Measurements from ENCODE around the gene ARPC1A. TPM values are rescaled to one million over a fixed set of nuclear protein-coding genes. Genes with fewer than 3 reads are reported as not detected.

Gene ARPC1A
- total RNA-seq, 6 experiments from 2014 or later: 50.0 to 78.0 (median 63.4) TPM

DNA sequence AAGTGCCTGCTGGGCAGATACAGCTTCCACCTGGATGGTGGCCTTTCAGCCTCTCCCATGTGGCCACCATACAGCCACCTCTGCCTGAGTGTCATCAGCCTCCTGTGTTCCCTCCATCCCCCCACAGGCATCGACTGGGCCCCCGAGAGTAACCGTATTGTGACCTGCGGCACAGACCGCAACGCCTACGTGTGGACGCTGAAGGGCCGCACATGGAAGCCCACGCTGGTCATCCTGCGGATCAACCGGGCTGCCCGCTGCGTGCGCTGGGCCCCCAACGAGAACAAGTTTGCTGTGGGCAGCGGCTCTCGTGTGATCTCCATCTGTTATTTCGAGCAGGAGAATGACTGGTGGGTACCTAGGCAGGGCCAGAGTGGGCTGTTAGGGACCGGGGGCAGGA, 62.2 kb downstream of the ARPC1A start:
- TF ChIP-seq, protein P1, sequence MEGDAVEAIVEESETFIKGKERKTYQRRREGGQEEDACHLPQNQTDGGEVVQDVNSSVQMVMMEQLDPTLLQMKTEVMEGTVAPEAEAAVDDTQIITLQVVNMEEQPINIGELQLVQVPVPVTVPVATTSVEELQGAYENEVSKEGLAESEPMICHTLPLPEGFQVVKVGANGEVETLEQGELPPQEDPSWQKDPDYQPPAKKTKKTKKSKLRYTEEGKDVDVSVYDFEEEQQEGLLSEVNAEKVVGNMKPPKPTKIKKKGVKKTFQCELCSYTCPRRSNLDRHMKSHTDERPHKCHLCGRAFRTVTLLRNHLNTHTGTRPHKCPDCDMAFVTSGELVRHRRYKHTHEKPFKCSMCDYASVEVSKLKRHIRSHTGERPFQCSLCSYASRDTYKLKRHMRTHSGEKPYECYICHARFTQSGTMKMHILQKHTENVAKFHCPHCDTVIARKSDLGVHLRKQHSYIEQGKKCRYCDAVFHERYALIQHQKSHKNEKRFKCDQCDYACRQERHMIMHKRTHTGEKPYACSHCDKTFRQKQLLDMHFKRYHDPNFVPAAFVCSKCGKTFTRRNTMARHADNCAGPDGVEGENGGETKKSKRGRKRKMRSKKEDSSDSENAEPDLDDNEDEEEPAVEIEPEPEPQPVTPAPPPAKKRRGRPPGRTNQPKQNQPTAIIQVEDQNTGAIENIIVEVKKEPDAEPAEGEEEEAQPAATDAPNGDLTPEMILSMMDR (IDR thresholded peaks at IDR 0.05): no peak
- no peak for TF ChIP-seq POLR2A (IDR thresholded peaks at IDR 0.05)
- intact Hi-C loops (cut with DNase I): no loop called here
- peaks cover 0 to 23% (median 9%) of the 10 kb centered on the region in 4 donors for H3K36me3 ChIP-seq

DNA sequence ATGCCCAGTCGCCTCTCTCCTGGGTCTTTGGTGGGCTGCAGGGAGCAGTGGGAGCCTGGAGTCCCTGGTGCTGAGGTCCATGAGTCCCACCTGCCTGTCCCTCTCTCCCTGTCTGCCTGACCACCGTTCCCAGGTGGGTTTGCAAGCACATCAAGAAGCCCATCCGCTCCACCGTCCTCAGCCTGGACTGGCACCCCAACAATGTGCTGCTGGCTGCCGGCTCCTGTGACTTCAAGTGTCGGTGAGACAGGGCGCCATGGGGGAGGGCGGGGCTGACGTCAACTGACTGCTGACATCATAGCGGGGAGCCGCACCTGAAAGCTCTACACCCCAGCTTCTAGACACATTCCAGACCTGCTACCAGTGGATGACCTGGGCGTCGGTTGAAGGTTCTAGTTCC, 64.1 kb downstream of the ARPC1A start:
- ATAC-seq (no peak), DNase-seq (no peak)
- Histone ChIP-seq H3K9me3 (no peaks in the 10 kb centered on the region), H3K27ac (no peak overlapping the region), H3K27me3 (no peaks in the 10 kb centered on the region), H3K4me1 (peaks cover 0 to 17% (median 6%) of the 10 kb centered on the region in 4 donors), H3K4me3 (no peak overlapping the region), H3K36me3 (peaks cover 0 to 30% (median 12%) of the 10 kb centered on the region in 4 donors)
- TF ChIP-seq, protein P1 (IDR thresholded peaks at IDR 0.05): no peak
- no peak for TF ChIP-seq POLR2A (IDR thresholded peaks at IDR 0.05)
- WGBS (ENCODE audit: insufficient coverage, low coverage, low lambda C conversion rate, missing lambda C conversion rate): 85% methylated on average over 4 of the region's 13 CpGs
- intact Hi-C loops (cut with DNase I): no loop called here

More for the DNA sequence above, 62.2 kb downstream of the ARPC1A start:
- no peak overlapping the region for H3K27ac ChIP-seq
- no peaks in the 10 kb centered on the region for H3K9me3 ChIP-seq
- ATAC-seq (no peak), DNase-seq (no peak)
- no peaks in the 10 kb centered on the region for H3K27me3 ChIP-seq
- H3K4me3 ChIP-seq: no peak overlapping the region
- peaks cover 0 to 9% (median 4%) of the 10 kb centered on the region in 4 donors for H3K4me1 ChIP-seq
- WGBS (ENCODE audit: insufficient coverage, low coverage, low lambda C conversion rate, missing lambda C conversion rate): no CpG with 5 or more reads among the region's 20 CpGs

DNA sequence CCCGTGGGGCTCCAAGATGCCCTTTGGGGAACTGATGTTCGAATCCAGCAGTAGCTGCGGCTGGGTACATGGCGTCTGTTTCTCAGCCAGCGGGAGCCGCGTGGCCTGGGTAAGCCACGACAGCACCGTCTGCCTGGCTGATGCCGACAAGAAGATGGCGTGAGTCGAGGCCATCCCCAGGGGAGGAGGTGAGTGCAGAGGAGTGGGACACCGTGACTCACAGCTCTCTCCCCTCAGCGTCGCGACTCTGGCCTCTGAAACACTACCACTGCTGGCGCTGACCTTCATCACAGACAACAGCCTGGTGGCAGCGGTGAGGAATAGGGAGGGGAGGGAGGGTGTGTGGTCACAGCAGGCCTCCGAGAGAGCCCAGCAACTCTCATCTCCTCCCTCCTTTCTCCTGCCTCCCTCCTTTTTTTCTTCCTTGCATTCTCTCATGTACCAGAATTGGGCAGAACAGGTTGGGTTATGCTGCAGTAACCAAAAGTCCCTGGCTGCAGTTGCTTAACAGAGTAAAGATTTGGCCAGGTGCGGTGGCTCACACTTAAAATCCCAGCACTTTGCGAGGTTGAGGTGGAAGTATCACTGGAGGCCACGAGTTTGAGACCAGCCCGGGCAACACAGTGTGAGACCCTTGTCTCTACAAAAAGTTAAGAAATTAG, 65.4 kb downstream of the ARPC1A start:
- Histone ChIP-seq H3K27me3 (no peaks in the 10 kb centered on the region), H3K36me3 (peaks cover 0 to 30% (median 13%) of the 10 kb centered on the region in 4 donors), H3K9me3 (no peaks in the 10 kb centered on the region), H3K4me1 (peaks cover 0 to 18% (median 8%) of the 10 kb centered on the region in 4 donors), H3K27ac (no peak overlapping the region), H3K4me3 (no peak overlapping the region)
- DNase-seq (no peak), ATAC-seq (no peak)
- TF ChIP-seq POLR2A (IDR thresholded peaks at IDR 0.05): no peak
- TF ChIP-seq, protein P1 (IDR thresholded peaks at IDR 0.05): no peak
- intact Hi-C loops (cut with DNase I): no loop called here
- 100% methylated on average over 4 of the region's 23 CpGs for WGBS (ENCODE audit: insufficient coverage, low coverage, low lambda C conversion rate, missing lambda C conversion rate)

DNA sequence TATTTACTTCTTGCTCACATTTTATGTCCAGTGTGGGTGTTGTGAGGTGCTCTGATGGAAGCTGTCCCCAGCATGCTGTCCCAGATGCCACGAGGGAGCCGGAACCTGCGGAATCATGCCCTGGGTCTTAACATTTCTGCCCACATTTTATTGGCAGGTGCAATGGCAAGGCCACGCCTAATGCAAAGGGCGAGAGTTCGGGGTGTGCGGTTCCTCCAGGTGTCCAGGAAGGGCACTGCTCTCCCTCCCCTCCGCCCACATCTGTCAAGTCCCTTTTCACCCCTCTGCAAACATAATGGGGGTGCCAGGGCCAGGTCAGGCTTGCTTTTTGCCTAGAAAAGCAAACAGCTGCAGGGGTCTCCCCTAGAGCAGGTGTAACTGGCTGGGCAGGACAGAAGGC, 66.3 kb downstream of the ARPC1A start:
- H3K27me3 ChIP-seq: no peaks in the 10 kb centered on the region
- WGBS (ENCODE audit: insufficient coverage, low coverage, low lambda C conversion rate, missing lambda C conversion rate): 83% methylated on average over 6 of the region's 8 CpGs
- TF ChIP-seq POLR2A (IDR thresholded peaks at IDR 0.05): no peak
- TF ChIP-seq, protein P1 (IDR thresholded peaks at IDR 0.05): no peak
- DNase-seq (no peak), ATAC-seq (no peak)
- no peaks in the 10 kb centered on the region for H3K9me3 ChIP-seq
- H3K4me3 ChIP-seq: no peak overlapping the region
- H3K27ac ChIP-seq: no peak overlapping the region
- intact Hi-C loops (cut with DNase I): no loop called here
- peaks cover 0 to 19% (median 8%) of the 10 kb centered on the region in 4 donors for H3K4me1 ChIP-seq
- H3K36me3 ChIP-seq: peaks cover 0 to 36% (median 13%) of the 10 kb centered on the region in 4 donors

Data from right lobe of liver (tissue), 6 donors.